HepG2 (cell line): ENCODE data around the gene DAAM1. TPM values are rescaled to one million over a fixed set of nuclear protein-coding genes. Genes with fewer than 3 reads are reported as not detected.

ENCODE experiments used
- ARHGAP35 ChIP-seq: sonication (generic); formaldehyde crosslinking; IDR thresholded peaks from 2 replicates; pipeline ENCODE4 v1.9.0; 2022; ENCODE audit warnings: mild to moderate bottlenecking, inconsistent platforms, moderate library complexity, missing genetic modification reagents, borderline replicate concordance
- CHD4 ChIP-seq: fragments of 200-600 bp; sonication (generic); IDR thresholded peaks from 2 replicates; pipeline ENCODE4 v1.7.0; 2017; ENCODE audit warnings: mild to moderate bottlenecking, low read length, borderline replicate concordance
- E2F5 ChIP-seq: sonication (generic); formaldehyde crosslinking; conservative IDR thresholded peaks from 2 replicates; pipeline ENCODE4 v1.4.0; 2020; ENCODE audit warnings: missing genetic modification reagents
- GFI1 ChIP-seq: sonication (generic); formaldehyde crosslinking; IDR thresholded peaks from 2 replicates; pipeline ENCODE4 v1.5.0; 2020; ENCODE audit warnings: missing genetic modification reagents, mild to moderate bottlenecking, borderline replicate concordance
- MIXL1 ChIP-seq: IDR thresholded peaks from 2 replicates; pipeline ENCODE4 v1.6.1; 2016
- NR1H2 ChIP-seq: sonication (generic); formaldehyde crosslinking; IDR thresholded peaks from 2 replicates; pipeline ENCODE4 v1.8.1; 2022; ENCODE audit warnings: low read depth, missing genetic modification reagents, borderline replicate concordance
- PPARG ChIP-seq: conservative IDR thresholded peaks from 2 replicates; pipeline ENCODE4 v1.6.1; 2016; ENCODE audit warnings: missing biosample characterization, missing genetic modification reagents
- RARG ChIP-seq: sonication (generic); formaldehyde crosslinking; IDR thresholded peaks from 2 replicates; pipeline ENCODE4 v1.4.0; 2020; ENCODE audit warnings: low read depth, mild to moderate bottlenecking, missing genetic modification reagents
- RFXAP ChIP-seq: sonication (generic); formaldehyde crosslinking; IDR thresholded peaks from 2 replicates; pipeline ENCODE4 v1.4.0; 2020; ENCODE audit warnings: missing genetic modification reagents, borderline replicate concordance
- SCMH1 ChIP-seq: sonication (generic); formaldehyde crosslinking; IDR thresholded peaks from 2 replicates; pipeline ENCODE4 v1.9.0; 2021; ENCODE audit warnings: missing genetic modification reagents, mild to moderate bottlenecking, borderline replicate concordance
- SMAD9 ChIP-seq: sonication (generic); formaldehyde crosslinking; IDR thresholded peaks from 2 replicates; pipeline ENCODE4 v1.5.1; 2020; ENCODE audit warnings: mild to moderate bottlenecking, missing genetic modification reagents
- TMF1 ChIP-seq: sonication (generic); formaldehyde crosslinking; IDR thresholded peaks from 2 replicates; pipeline ENCODE4 v1.8.1; 2022; ENCODE audit warnings: low read depth, missing genetic modification reagents
- TOPORS ChIP-seq: sonication (generic); formaldehyde crosslinking; IDR thresholded peaks from 2 replicates; pipeline ENCODE4 v1.8.0; 2023; ENCODE audit warnings: mild to moderate bottlenecking, missing genetic modification reagents
- ZEB1 ChIP-seq: IDR thresholded peaks from 2 replicates; pipeline ENCODE4 v1.6.1; 2012; ENCODE audit warnings: mild to moderate bottlenecking, low read depth, inconsistent platforms; ENCODE audit not compliant: insufficient replicate concordance
- ZNF24 ChIP-seq: fragments of 450-650 bp; IDR thresholded peaks from 2 replicates; pipeline ENCODE4 v1.6.1; 2017; ENCODE audit warnings: antibody characterized with exemption, mild to moderate bottlenecking
- ZNF513 ChIP-seq: sonication (generic); formaldehyde crosslinking; conservative IDR thresholded peaks from 2 replicates; pipeline ENCODE4 v1.5.0; 2020; ENCODE audit warnings: missing genetic modification reagents
- ZNF660 ChIP-seq: sonication (generic); formaldehyde crosslinking; IDR thresholded peaks from 2 replicates; pipeline ENCODE4 v1.5.1; 2020; ENCODE audit warnings: mild to moderate bottlenecking, low read depth, missing genetic modification reagents, borderline replicate concordance
- ZNF784 ChIP-seq: sonication (generic); formaldehyde crosslinking; IDR thresholded peaks from 2 replicates; pipeline ENCODE4 v1.5.1; 2020; ENCODE audit warnings: missing genetic modification reagents, mild to moderate bottlenecking, borderline replicate concordance
- polyA plus RNA-seq, 8 experiments: library from polyadenylated mRNA; depleted of rRNA in 3 of 8; stranded (reverse) in 7 of 8; unstranded in 1 of 8; fragments of >200 nt; fragmentation: Illumina TruSeq in 4 of 8; extraction: Trizol in 4 of 8; gene quantifications; 2 replicates each; pipeline versions ENCODE4 v1.2.1 to v1.2.3, GENCODE V29; 2011 to 2016; ENCODE audit warnings: low read depth in 4 of 8, missing spikeins in 1 of 8, mixed read lengths in 1 of 8; ENCODE audit not compliant: insufficient read depth in 1 of 8
- total RNA-seq, 5 experiments: library from RNA; depleted of rRNA; stranded (reverse); fragments of >200 nt; fragmentation: Illumina TruSeq; extraction: Trizol; gene quantifications; 2 replicates each; pipeline ENCODE4 v1.2.3, GENCODE V29; 2016; ENCODE audit warnings: low read depth in 1 of 5
- TF ChIP-seq, protein P1 (sequence below): sonication (generic); formaldehyde crosslinking; conservative IDR thresholded peaks from 2 replicates; pipeline ENCODE4 v1.8.0; 2022; ENCODE audit warnings: mild to moderate bottlenecking, moderate library complexity, missing genetic modification reagents
- TF ChIP-seq, protein P2 (sequence below): fragments of 450-650 bp; IDR thresholded peaks from 2 replicates; pipeline ENCODE4 v1.6.1; 2016

Gene DAAM1
- total and polyA plus RNA-seq, 2 of the 13 experiments (the other 11 are each of a cell fraction or from before 2014, with no cell fraction given): 10.9 to 24.5 TPM

GRCh38 chr14:59297071-59297776 is 108.8 kb downstream of the DAAM1 start (continued):
- TF ChIP-seq ZNF513 (CRISPR knock-in tag) (no peak), NR1H2 (no peak), ZNF660 (CRISPR knock-in tag) (no peak), SMAD9 (CRISPR knock-in tag) (no peak), ZNF24 (0 out of 2 replicates have a peak, but pooled peaks have one; percentile 10), RARG (CRISPR knock-in tag) (no peak), ZNF784 (0 out of 2 replicates have a peak, but pooled peaks have one; percentile 40), TMF1 (CRISPR knock-in tag) (no peak), RFXAP (CRISPR knock-in tag) (no peak), ZEB1 (no peak), ARHGAP35 (CRISPR knock-in tag) (no peak), CHD4 (peak; percentile 21; the same call in 1 of the 2 replicates), SCMH1 (CRISPR knock-in tag) (no peak), PPARG (CRISPR knock-in tag) (0 out of 2 replicates have a peak, but pooled peaks have one; percentile 46), GFI1 (CRISPR knock-in tag) (no peak), MIXL1 (CRISPR knock-in tag) (peak; percentile 60; the same call in 1 of the 2 replicates), TOPORS (CRISPR knock-in tag) (no peak), E2F5 (CRISPR knock-in tag) (no peak)
- TF ChIP-seq, protein P1, sequence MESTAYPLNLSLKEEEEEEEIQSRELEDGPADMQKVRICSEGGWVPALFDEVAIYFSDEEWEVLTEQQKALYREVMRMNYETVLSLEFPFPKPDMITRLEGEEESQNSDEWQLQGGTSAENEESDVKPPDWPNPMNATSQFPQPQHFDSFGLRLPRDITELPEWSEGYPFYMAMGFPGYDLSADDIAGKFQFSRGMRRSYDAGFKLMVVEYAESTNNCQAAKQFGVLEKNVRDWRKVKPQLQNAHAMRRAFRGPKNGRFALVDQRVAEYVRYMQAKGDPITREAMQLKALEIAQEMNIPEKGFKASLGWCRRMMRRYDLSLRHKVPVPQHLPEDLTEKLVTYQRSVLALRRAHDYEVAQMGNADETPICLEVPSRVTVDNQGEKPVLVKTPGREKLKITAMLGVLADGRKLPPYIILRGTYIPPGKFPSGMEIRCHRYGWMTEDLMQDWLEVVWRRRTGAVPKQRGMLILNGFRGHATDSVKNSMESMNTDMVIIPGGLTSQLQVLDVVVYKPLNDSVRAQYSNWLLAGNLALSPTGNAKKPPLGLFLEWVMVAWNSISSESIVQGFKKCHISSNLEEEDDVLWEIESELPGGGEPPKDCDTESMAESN (CRISPR knock-in tag): no peak; the same call in 1 of the 2 replicates
- TF ChIP-seq, protein P2, sequence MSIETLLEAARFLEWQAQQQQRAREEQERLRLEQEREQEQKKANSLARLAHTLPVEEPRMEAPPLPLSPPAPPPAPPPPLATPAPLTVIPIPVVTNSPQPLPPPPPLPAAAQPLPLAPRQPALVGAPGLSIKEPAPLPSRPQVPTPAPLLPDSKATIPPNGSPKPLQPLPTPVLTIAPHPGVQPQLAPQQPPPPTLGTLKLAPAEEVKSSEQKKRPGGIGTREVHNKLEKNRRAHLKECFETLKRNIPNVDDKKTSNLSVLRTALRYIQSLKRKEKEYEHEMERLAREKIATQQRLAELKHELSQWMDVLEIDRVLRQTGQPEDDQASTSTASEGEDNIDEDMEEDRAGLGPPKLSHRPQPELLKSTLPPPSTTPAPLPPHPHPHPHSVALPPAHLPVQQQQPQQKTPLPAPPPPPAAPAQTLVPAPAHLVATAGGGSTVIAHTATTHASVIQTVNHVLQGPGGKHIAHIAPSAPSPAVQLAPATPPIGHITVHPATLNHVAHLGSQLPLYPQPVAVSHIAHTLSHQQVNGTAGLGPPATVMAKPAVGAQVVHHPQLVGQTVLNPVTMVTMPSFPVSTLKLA: no peak
